ENCODE data around the gene LAYN.

The LAYN gene

DNA sequence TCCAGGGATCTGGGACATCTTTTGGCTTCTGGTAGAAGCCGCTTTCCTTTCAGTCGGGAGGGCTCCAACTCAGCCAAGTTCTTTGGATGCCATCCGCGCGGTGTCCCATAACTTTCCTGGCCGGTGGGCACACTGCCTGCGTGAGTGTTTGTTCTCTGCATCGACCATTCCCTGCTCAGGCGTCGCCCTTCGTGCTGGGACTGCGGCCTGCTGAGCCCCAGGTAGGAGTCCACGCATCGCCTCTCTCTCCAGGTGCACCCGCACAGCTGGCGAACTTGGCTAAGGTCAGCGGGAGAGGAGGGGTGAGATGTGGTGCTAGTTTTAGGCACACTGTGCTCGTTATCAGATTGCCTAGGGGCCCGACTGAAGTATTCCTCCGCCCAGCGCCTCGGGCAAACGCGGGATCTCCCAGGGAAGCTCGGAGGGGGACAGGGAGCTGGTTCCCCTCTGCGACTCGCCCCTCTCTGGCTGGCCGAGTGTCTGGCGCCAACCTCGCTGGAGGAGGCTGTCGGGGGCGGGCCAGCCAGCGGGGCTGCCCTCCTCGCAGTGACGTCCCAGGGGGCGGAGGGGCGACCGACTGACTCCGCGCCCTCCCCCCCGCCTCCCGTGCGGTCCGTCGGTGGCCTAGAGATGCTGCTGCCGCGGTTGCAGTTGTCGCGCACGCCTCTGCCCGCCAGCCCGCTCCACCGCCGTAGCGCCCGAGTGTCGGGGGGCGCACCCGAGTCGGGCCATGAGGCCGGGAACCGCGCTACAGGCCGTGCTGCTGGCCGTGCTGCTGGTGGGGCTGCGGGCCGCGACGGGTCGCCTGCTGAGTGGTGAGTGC lies at the start of gene LAYN:
LAYN (plus strand) TSS at position 607 of the 823 bp plus-strand sequence; CDS start at position 731, 124 bp downstream.
- DNase-seq: peak; percentile 48

- no peak for DNase-seq
Observed at GRCh38 chr11:111494040-111494439, 46.5 kb upstream of the LAYN start.

- no peak for DNase-seq
Observed at GRCh38 chr11:111499483-111499882, 41.0 kb upstream of the LAYN start.

GRCh38 chr11:111500481-111500880 lies 40.0 kb upstream of the LAYN start:
- no peak for DNase-seq

DNA sequence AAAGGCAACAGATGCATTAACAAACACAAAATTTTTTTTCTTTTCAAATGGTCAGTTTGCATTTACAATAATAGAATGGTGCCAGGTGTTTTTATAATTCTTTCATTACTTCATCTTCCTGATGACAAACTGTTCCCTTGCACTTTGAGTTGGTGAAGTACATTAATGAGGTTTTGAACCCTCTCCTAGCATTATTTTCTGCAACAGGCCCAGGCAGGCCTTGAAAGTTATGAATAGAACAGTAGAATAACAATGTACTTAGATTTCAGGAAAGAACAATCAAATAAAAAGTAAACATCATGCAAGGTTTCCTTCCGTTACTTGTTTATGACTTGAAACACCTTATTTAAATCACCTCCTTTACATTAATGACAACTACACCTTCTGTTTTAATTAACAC lies 37.9 kb upstream of the LAYN start:
- no peak for DNase-seq

- no peak for DNase-seq
Observed at GRCh38 chr11:111510311-111510710, 30.2 kb upstream of the LAYN start.

- peak; percentile 19 for DNase-seq
Observed at GRCh38 chr11:111512296-111513239, 28.0 kb upstream of the LAYN start, which contains the start of gene BTG4. TSS of gene BTG4 (minus strand) at chr11:111512386. CDS start at chr11:111498776, 13,610 bp downstream.

- DNase-seq: no peak
Observed at GRCh38 chr11:111513240-111513605, 27.3 kb upstream of the LAYN start.

- peak; percentile 40 for DNase-seq
Observed at GRCh38 chr11:111514216-111515031, 26.1 kb upstream of the LAYN start, which contains the start of gene HOATZ. TSS of gene HOATZ (plus strand) at chr11:111514778. CDS start at chr11:111514785, 7 bp downstream.

- DNase-seq: no peak
Observed at GRCh38 chr11:111515591-111515990, 24.9 kb upstream of the LAYN start.

DNA sequence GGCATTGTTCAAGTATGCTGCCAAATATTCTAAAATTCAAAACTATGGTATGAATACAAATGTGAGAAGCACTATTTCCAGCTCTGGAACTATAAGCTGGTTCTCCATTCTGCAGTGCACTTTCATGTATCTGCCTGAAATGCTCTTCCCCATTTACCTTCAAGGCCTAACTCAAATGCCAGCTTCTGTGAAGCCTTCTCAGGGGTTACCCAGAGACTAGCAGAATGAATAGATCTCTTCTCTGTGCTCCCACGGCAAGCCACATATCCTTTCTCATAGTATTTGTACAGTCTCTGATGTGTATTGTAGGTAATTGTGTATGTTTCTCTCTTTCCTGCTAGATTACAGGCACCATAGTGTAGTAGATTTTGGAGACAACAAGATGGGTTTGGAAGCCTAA lies 21.9 kb upstream of the LAYN start:
- DNase-seq: no peak

GRCh38 chr11:111520560-111520959 lies 20.0 kb upstream of the LAYN start:
- no peak for DNase-seq

GRCh38 chr11:111521135-111521534 lies 19.4 kb upstream of the LAYN start:
- no peak for DNase-seq

DNA sequence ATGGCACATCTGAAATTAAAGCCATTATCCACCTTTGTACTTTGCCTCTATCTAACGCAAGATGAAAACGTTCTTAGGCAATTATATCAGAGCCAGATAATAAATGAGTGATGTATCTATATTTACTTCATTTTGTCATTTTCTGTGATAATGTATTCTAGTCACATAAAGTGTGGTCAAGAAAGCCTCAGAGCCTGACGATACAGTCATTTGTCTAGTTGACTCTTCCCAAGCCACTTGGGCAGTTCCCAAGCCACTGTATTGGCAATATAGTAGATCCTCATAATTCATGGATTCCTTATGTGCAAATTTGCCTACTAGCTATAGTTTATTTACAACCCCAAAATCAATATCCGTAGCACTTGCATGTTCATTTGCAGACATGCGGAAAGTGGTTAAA lies 18.1 kb upstream of the LAYN start:
- DNase-seq: no peak

DNA sequence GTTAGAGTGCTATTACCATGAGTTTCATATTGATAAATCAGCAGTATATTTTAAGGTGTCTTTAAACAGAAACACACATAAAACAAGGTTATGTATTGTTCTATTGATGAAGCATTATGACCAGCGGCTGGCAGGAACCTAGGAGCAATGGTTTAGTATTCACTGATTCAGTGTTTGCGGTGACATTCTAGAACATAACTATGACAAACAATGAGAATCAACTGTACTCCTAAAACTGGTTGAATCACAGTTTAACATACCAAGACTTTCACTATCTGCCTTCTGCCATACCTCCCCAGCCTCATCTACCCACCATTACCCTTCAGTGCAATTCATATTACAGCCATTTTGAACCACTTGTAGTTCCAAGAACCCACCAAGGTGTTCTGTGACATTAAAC lies 17.2 kb upstream of the LAYN start:
- DNase-seq: no peak

GRCh38 chr11:111524056-111524455 lies 16.5 kb upstream of the LAYN start:
- DNase-seq: no peak

GRCh38 chr11:111525456-111525855 lies 15.1 kb upstream of the LAYN start:
- no peak for DNase-seq

DNA sequence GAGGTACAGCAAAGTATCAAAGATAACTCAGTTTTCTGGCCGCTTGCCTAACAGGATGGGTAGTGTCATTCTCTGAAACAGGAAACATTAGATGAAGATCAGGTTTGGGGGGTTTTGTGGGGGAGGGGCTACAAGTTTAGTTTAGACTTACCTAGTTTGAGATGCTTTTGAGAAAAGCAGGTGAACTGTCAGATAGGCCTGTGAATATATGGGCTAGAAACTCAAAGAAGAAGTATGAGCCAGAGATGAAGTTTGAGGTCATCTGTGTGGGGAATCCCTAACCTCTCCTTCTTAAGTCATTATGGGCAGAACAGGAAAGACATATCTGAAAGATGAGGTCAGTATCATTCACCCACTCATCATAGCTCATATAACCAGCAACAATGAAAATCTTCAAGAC lies 14.0 kb upstream of the LAYN start:
- DNase-seq: no peak

- no peak for DNase-seq
Observed at GRCh38 chr11:111527279-111527678, 13.2 kb upstream of the LAYN start.

DNA sequence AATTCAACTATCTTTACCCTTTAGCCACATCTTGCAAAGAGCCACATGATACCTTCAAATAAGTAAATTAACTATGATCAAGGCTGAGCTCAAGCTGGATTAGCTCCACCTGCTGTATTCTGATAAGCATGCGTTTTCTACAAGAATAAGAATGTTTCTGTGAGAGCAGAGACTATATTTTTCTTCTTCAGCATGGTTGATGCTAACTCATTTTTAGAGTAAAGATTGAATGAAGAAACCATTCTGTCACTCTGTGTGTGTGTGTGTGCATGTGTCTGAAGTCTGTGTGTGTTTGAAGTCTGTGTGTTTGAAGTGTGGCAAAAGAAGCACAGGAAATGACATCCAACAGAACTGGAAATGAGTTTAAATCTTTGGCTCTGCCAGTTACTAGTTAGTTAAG lies 12.0 kb upstream of the LAYN start:
- peak; percentile 31 for DNase-seq

DNA sequence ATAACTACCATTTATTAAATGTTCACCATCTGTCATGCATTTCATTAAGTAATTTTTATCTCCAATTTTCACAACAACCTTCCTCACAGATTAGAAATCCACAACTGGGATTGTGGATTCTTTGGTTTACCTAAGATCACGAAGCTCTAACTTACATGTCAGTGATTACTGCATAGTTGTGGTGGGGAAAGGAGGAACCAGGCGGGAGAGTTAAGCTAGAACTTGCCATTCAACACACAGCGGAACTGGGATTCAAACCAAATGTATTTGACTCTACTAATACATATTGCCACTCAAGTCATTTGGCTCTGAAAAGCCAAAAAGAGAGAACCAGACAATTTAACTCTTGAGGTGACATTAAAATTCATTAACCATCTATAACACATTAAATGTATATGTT lies 10.4 kb upstream of the LAYN start:
- no peak for DNase-seq

DNA sequence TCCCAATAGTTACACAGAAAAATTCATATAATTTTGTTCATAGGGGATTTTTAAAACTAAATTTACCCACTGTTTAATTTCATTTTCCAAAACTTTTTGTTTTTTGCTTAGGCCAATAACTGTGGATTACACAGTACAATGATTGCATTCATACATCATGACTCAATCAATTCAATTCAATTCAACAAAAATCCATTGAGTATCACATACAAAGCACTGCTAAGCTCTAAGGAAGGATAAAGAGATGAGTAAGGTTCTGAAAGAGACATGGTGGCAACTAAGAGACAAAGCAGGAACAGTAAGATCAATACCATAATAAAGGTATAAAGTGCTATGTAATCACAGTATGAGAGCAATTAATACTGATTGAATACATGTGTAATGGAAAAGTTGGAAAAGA lies 9.4 kb upstream of the LAYN start:
- no peak for DNase-seq
